Stimulated activated CD8-positive, alpha-beta memory T cell treated with anti-CD3 and anti-CD28 coated beads, Interleukin-2, amount 100 ng/mL, for 1 hour (primary cell): ENCODE data around the gene BRMS1L.
"Not testable (repeated sequence)": the region's sequence is repeated elsewhere in the genome, so short reads cannot be mapped to it uniquely, and the experiment has no call there.

Experiments
- DNase-seq, 2 donors: peaks; one replicate each; pipeline ENCODE4 v3.0.0-alpha.2; 2020; ENCODE audit warnings: low read depth in 2 of 2

BRMS1L gene

GRCh38 chr14:35821564-35822411 is 4.3 kb upstream of the BRMS1L start:
- no peak for DNase-seq

GRCh38 chr14:35822501-35822900 is 3.6 kb upstream of the BRMS1L start:
- no peak for DNase-seq

GRCh38 chr14:35824446-35825165 is 1.5 kb upstream of the BRMS1L start:
- DNase-seq, result not testable (repeated sequence)

- no peak for DNase-seq
These were observed 245 bp upstream of the BRMS1L start for GRCh38 chr14:35825968-35826217.

GRCh38 chr14:35826952-35827416 is 846 bp downstream of the BRMS1L start:
- DNase-seq, result no peak

- DNase-seq, result no peak
These were observed 1.7 kb downstream of the BRMS1L start for GRCh38 chr14:35827678-35828472.

- DNase-seq, result no peak
These were observed 3.3 kb downstream of the BRMS1L start for GRCh38 chr14:35829449-35829848.

- DNase-seq, result no peak
These were observed 9.3 kb downstream of the BRMS1L start for GRCh38 chr14:35835208-35835982.

GRCh38 chr14:35841704-35842103 is 15.6 kb downstream of the BRMS1L start:
- not testable (repeated sequence) for DNase-seq

- not testable (repeated sequence) for DNase-seq
These were observed 16.1 kb downstream of the BRMS1L start for GRCh38 chr14:35842245-35842644.

GRCh38 chr14:35844494-35844893 is 18.4 kb downstream of the BRMS1L start:
- DNase-seq, result no peak

- DNase-seq, result no peak
These were observed 21.5 kb downstream of the BRMS1L start for GRCh38 chr14:35847636-35848035.

GRCh38 chr14:35849122-35849521 is 23.0 kb downstream of the BRMS1L start:
- no peak for DNase-seq

- DNase-seq, result no peak
These were observed 25.7 kb downstream of the BRMS1L start for GRCh38 chr14:35851823-35852222.

GRCh38 chr14:35853225-35853624 is 27.1 kb downstream of the BRMS1L start:
- no peak for DNase-seq

GRCh38 chr14:35854696-35855270 is 28.6 kb downstream of the BRMS1L start:
- DNase-seq, result no peak

GRCh38 chr14:35855876-35856481 is 29.8 kb downstream of the BRMS1L start:
- no peak for DNase-seq

GRCh38 chr14:35858521-35859209 is 32.5 kb downstream of the BRMS1L start:
- no peak for DNase-seq

- DNase-seq, result no peak
These were observed 35.2 kb downstream of the BRMS1L start for GRCh38 chr14:35861204-35861868.
